HepG2 (cell line): ENCODE results near the gene MAP3K5. TPM values are rescaled to one million over a fixed set of nuclear protein-coding genes. Genes with fewer than 3 reads are reported as not detected.

Experiments used
- ATAC-seq: fragments of 200-7000 bp; cut with Tn5 transposase; 3 replicates; pipeline ENCODE4 v1.9.1; 2020; ENCODE audit warnings: mild to moderate bottlenecking, moderate library complexity
- BruUV-seq: library from RNA; stranded (reverse); fragments of 400-500 nt; replicated peaks from 2 replicates; lab custom pipeline; 2021; lab: Mats Ljungman, UMichigan
- CTCF ChIA-PET: fragments of 300-600 bp; formaldehyde crosslinking; extraction: SDS; loops from one replicate; lab custom pipeline; 2021; ENCODE audit warnings: low total read pairs, inconsistent platforms, low intra/inter-chr PET ratio; lab: Yijun Ruan, JAX
- POLR2A ChIA-PET: fragments of 350-600 bp; sonication (Branson Sonifier 250); formaldehyde crosslinking; loops from one replicate; lab custom pipeline; 2020; ENCODE audit warnings: antibody characterized with exemption, inconsistent platforms; lab: Yijun Ruan, JAX
- DNase-seq: peaks from one replicate; pipeline ENCODE4 v3.0.0-alpha.2; 2015; ENCODE audit warnings: low spot score
- FAIRE-seq: peaks from 3 replicates; lab custom pipeline; 2011; peaks lifted over from hg19 to GRCh38; lab: Jason Lieb, UNC
- H2AFZ ChIP-seq: one replicate; pipeline ENCODE4 v1.6.1; 2011; ENCODE audit warnings: low read length, inconsistent platforms
- H3K27ac ChIP-seq: fragments of 300-600 bp; 3 replicates; pipeline ENCODE4 v1.8.0; 2011; ENCODE audit warnings: mixed run types, mild to moderate bottlenecking, mixed read lengths, low read length, inconsistent platforms; ENCODE audit not compliant: insufficient read depth; ENCODE audit errors: extremely low read length
- H3K27me3 ChIP-seq, 2 experiments: fragments of 200-600 bp in 1 of 2; 2 replicates in 1 of 2; 3 replicates in 1 of 2; pipeline versions ENCODE4 v1.6.0 to v1.8.0; 2011; ENCODE audit warnings: low read length in 2 of 2, mild to moderate bottlenecking in 2 of 2, moderate library complexity in 2 of 2, inconsistent platforms in 1 of 2; ENCODE audit not compliant: insufficient read depth in 2 of 2, control insufficient read depth in 1 of 2
- H3K36me3 ChIP-seq, 2 experiments: fragments of 200-600 bp in 1 of 2; replicated peaks in 1 of 2; 2 replicates in 1 of 2; 3 replicates in 1 of 2; pipeline versions ENCODE4 v1.5.1 to v1.8.0; 2011; ENCODE audit warnings: low read length in 2 of 2, inconsistent platforms in 1 of 2; ENCODE audit not compliant: insufficient read depth in 2 of 2, control insufficient read depth in 1 of 2
- H3K4me1 ChIP-seq: 2 replicates; pipeline ENCODE4 v1.5.1; 2012; ENCODE audit warnings: low read length, inconsistent platforms; ENCODE audit not compliant: insufficient read depth
- H3K4me2 ChIP-seq: 2 replicates; pipeline ENCODE4 v1.6.0; 2011; ENCODE audit warnings: low read depth, low read length, inconsistent platforms
- H3K4me3 ChIP-seq, 3 experiments: fragments of 200-600 bp in 1 of 3; sonication (generic), shearing (Covaris generic) in 1 of 3; replicated peaks in 1 of 3; 2 replicates each; pipeline ENCODE4 v1.5.1; 2011 to 2016; ENCODE audit warnings: low read length in 3 of 3, inconsistent platforms in 2 of 3, low read depth in 2 of 3, mild to moderate bottlenecking in 2 of 3, control low read depth in 1 of 3, mixed read lengths in 1 of 3; ENCODE audit not compliant: insufficient read depth in 1 of 3
- H3K79me2 ChIP-seq: one replicate; pipeline ENCODE4 v1.6.1; 2011; ENCODE audit warnings: low read length, inconsistent platforms; ENCODE audit not compliant: insufficient read depth
- H3K9ac ChIP-seq: 2 replicates; pipeline ENCODE4 v1.6.0; 2011; ENCODE audit warnings: mild to moderate bottlenecking, low read depth, low read length, inconsistent platforms; ENCODE audit not compliant: insufficient read depth
- H3K9me3 ChIP-seq: 2 replicates; pipeline ENCODE4 v1.5.1; 2012; ENCODE audit warnings: mild to moderate bottlenecking, low read length
- H4K20me1 ChIP-seq: 2 replicates; pipeline ENCODE4 v1.6.0; 2011; ENCODE audit warnings: inconsistent platforms, mild to moderate bottlenecking, low read length, moderate library complexity; ENCODE audit not compliant: insufficient read depth
- ELF4 ChIP-seq: sonication (generic); formaldehyde crosslinking; IDR thresholded peaks from 2 replicates; pipeline ENCODE4 v1.5.0; 2020; ENCODE audit warnings: missing genetic modification reagents, mild to moderate bottlenecking, moderate library complexity, borderline replicate concordance
- ETV5 ChIP-seq: IDR thresholded peaks from 2 replicates; pipeline ENCODE4 v1.6.1; 2018; ENCODE audit warnings: missing biosample characterization, missing genetic modification reagents, inconsistent platforms, borderline replicate concordance
- GTF3A ChIP-seq: sonication (generic); formaldehyde crosslinking; conservative IDR thresholded peaks from 2 replicates; pipeline ENCODE4 v1.4.0; 2020; ENCODE audit warnings: mild to moderate bottlenecking, missing genetic modification reagents
- HNRNPLL ChIP-seq: fragments of 200-400 bp; formaldehyde crosslinking; IDR thresholded peaks from 2 replicates; pipeline ENCODE4 v1.6.1; 2017; ENCODE audit warnings: mild to moderate bottlenecking, low read depth, low read length; ENCODE audit not compliant: poor library complexity, severe bottlenecking
- MAFG ChIP-seq: sonication (generic); formaldehyde crosslinking; IDR thresholded peaks from 2 replicates; pipeline ENCODE4 v1.5.1; 2020; ENCODE audit warnings: mild to moderate bottlenecking, missing genetic modification reagents
- NAIF1 ChIP-seq: sonication (generic); formaldehyde crosslinking; IDR thresholded peaks from 2 replicates; pipeline ENCODE4 v1.5.0; 2020; ENCODE audit warnings: mild to moderate bottlenecking, missing genetic modification reagents, borderline replicate concordance
- STAG1 ChIP-seq: sonication (generic); formaldehyde crosslinking; IDR thresholded peaks from 2 replicates; pipeline ENCODE4 v1.4.0; 2020; ENCODE audit warnings: missing genetic modification reagents
- ZFP37 ChIP-seq: sonication (generic); formaldehyde crosslinking; IDR thresholded peaks from 2 replicates; pipeline ENCODE4 v1.4.0; 2020; ENCODE audit warnings: missing genetic modification reagents, borderline replicate concordance
- ZNF354B ChIP-seq: sonication (generic); formaldehyde crosslinking; IDR thresholded peaks from 2 replicates; pipeline ENCODE4 v1.8.0; 2022; ENCODE audit warnings: mild to moderate bottlenecking, missing genetic modification reagents
- ZNF431 ChIP-seq: sonication (generic); formaldehyde crosslinking; IDR thresholded peaks from 2 replicates; pipeline ENCODE4 v1.9.0; 2022; ENCODE audit warnings: missing genetic modification reagents, low read depth, mild to moderate bottlenecking, borderline replicate concordance
- ZNF616 ChIP-seq: sonication (generic); formaldehyde crosslinking; IDR thresholded peaks from 2 replicates; pipeline ENCODE4 v1.5.0; 2020; ENCODE audit warnings: low read depth, mild to moderate bottlenecking, missing genetic modification reagents
- ZNF691 ChIP-seq: sonication (generic); formaldehyde crosslinking; IDR thresholded peaks from 2 replicates; pipeline ENCODE4 v1.4.0; 2020; ENCODE audit warnings: missing genetic modification reagents, low read depth, mild to moderate bottlenecking, borderline replicate concordance
- WGBS: methylation state at CpG from one replicate; pipeline ENCODE4 v1.1.6; 2017; ENCODE audit warnings: low lambda C conversion rate; 5-methylcytosine and 5-hydroxymethylcytosine counted together
- in situ Hi-C: cut with HindIII; loops from 2 replicates; pipeline ENCODE4 v1.10.0; 2017; ENCODE audit warnings: low pct_unique_long_range_greater_than_20kb; ENCODE audit not compliant: extremely low pct_ligation_motif_present
- intact Hi-C: fragments of 100-400 bp; cut with micrococcal nuclease; formaldehyde crosslinking; loops from one replicate; pipeline ENCODE4 v1.10.0; 2022; ENCODE audit not compliant: unreplicated experiment
- polyA plus RNA-seq, 8 experiments: library from polyadenylated mRNA; depleted of rRNA in 3 of 8; stranded (reverse) in 7 of 8; unstranded in 1 of 8; fragments of >200 nt; fragmentation: Illumina TruSeq in 4 of 8; extraction: Trizol in 4 of 8; gene quantifications; 2 replicates each; pipeline versions ENCODE4 v1.2.1 to v1.2.3, GENCODE V29; 2011 to 2016; ENCODE audit warnings: low read depth in 4 of 8, missing spikeins in 1 of 8, mixed read lengths in 1 of 8; ENCODE audit not compliant: insufficient read depth in 1 of 8
- total RNA-seq, 5 experiments: library from RNA; depleted of rRNA; stranded (reverse); fragments of >200 nt; fragmentation: Illumina TruSeq; extraction: Trizol; gene quantifications; 2 replicates each; pipeline ENCODE4 v1.2.3, GENCODE V29; 2016; ENCODE audit warnings: low read depth in 1 of 5

MAP3K5 gene
- total and polyA plus RNA-seq, 2 of the 13 experiments (the other 11 are each of a cell fraction or from before 2014, with no cell fraction given) = not detected

DNA sequence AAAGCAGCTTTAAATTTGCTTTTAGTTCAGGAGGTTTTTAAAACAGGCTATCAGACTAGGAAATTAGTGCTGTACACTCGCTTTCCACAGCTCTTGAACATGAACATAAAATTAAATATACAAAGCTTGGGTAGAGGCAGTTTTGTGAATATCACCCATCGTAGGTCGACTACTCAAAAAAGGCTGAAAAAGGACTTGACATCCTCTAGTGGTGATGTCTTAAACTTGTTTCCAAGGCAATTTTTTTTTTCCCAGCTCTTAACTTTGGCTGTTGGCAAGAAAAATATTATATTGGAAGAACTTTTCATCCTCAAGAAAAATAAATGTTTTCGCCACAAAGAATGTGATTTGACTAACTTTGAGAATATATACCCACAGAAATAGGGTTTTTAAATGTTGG, 244.9 kb downstream of the MAP3K5 start:
- WGBS = 6% methylated on average over 4 of the region's 4 CpGs
- Histone ChIP-seq H3K4me2 (no peak overlapping the region), H3K9me3 (no peaks in the 10 kb centered on the region), H3K36me3 (no peaks in the 10 kb centered on the region), H3K4me1 (no peaks in the 10 kb centered on the region), H4K20me1 (no peaks in the 10 kb centered on the region), H3K79me2 (no peaks in the 10 kb centered on the region), H2AFZ (no peak overlapping the region), H3K27me3 (peaks cover 7 to 30% of the 10 kb centered on the region in 2 experiments; a peak in 4 of 5 replicates), H3K27ac (no peak overlapping the region), H3K9ac (no peak overlapping the region), H3K4me3 (no peak overlapping the region)
- no peak for DNase-seq
- intact Hi-C loops (no loop called here), in situ Hi-C loops (no loop called here)
- no TSS peak for BruUV-seq
- CTCF ChIA-PET = no interaction called here
- TF ChIP-seq NAIF1 (CRISPR knock-in tag) = peak; percentile 77
- TF ChIP-seq HNRNPLL = peak; percentile 28
- TF ChIP-seq ETV5 (CRISPR knock-in tag) = no peak
- no peak for TF ChIP-seq ZFP37
- TF ChIP-seq STAG1 (CRISPR knock-in tag) = peak; percentile 15; the same call in 1 of the 2 replicates
- POLR2A ChIA-PET = no interaction called here
- no peak for ATAC-seq
- no peak for FAIRE-seq

DNA sequence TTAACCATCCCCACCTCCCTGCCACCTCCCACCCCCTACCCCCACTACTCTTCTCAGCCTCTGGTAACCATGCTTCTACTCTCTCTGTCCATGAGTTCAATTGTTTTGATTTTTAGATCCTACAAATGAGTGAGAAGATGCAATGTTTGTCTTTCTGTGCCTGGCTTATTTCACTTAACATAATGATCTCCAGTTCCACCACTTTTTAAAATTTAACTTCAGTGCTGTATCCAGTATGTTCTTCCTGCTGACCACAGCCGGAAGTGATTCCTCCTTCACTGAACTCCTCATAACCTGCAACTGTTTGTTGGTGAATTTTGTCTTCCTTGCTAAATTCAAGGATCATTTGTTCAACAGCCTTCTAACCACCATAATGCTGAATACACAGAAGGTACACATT, 245.9 kb downstream of the MAP3K5 start:
- intact Hi-C loops = no loop called here
- H3K79me2 ChIP-seq = no peaks in the 10 kb centered on the region

More for the DNA sequence above, 245.9 kb downstream of the MAP3K5 start:
- WGBS = 35% methylated on average over 1 of the region's 1 CpG
- no peak for DNase-seq
- Histone ChIP-seq H3K9ac (no peak overlapping the region), H3K4me3 (no peak overlapping the region), H3K36me3 (no peaks in the 10 kb centered on the region), H2AFZ (no peak overlapping the region), H3K27me3 (peaks cover 7 to 27% of the 10 kb centered on the region in 2 experiments; a peak in 4 of 5 replicates), H3K4me2 (no peak overlapping the region), H3K9me3 (no peaks in the 10 kb centered on the region), H4K20me1 (no peaks in the 10 kb centered on the region), H3K4me1 (no peaks in the 10 kb centered on the region), H3K27ac (no peak overlapping the region)
- TF ChIP-seq MAFG (CRISPR knock-in tag) (no peak), ZNF616 (CRISPR knock-in tag) (no peak), ZNF354B (CRISPR knock-in tag) (no peak), ZNF691 (CRISPR knock-in tag) (no peak), ZNF431 (no peak), GTF3A (CRISPR knock-in tag) (no peak), ELF4 (CRISPR knock-in tag) (no peak)
- in situ Hi-C loops = no loop called here
- POLR2A ChIA-PET = no interaction called here
- no peak for FAIRE-seq
- no peak for ATAC-seq
- CTCF ChIA-PET = no interaction called here
- BruUV-seq = no TSS peak
